ENCODE results near the gene AKAP14. TPM values are rescaled to one million over a fixed set of nuclear protein-coding genes. Genes with fewer than 3 reads are reported as not detected.
"Not testable (repeated sequence)": the region's sequence is repeated elsewhere in the genome, so short reads cannot be mapped to it uniquely, and the experiment has no call there.

The AKAP14 gene
- total RNA-seq, 2 donors from 2014 or later = not detected

GRCh38 chrX:119917877-119918276 is 22.2 kb downstream of the AKAP14 start:
- DNase-seq (no peak), ATAC-seq (no peak)
- intact Hi-C loops (cut with DNase I) = no loop called here

GRCh38 chrX:119919835-119920585 is 24.3 kb downstream of the AKAP14 start:
- intact Hi-C loops (cut with DNase I) = no loop called here
- DNase-seq (no peak), ATAC-seq (no peak)

GRCh38 chrX:119922391-119922790 is 26.7 kb downstream of the AKAP14 start:
- DNase-seq; intact Hi-C loops (cut with DNase I); ATAC-seq: not testable (repeated sequence)

- ATAC-seq (no peak), DNase-seq (no peak)
- intact Hi-C loops (cut with DNase I) = no loop called here
These were observed 39.7 kb downstream of the AKAP14 start for GRCh38 chrX:119935215-119935874.

- intact Hi-C loops (cut with DNase I) = no loop called here
- DNase-seq = no peak
- no peak for ATAC-seq
These were observed 45.6 kb downstream of the AKAP14 start for GRCh38 chrX:119941336-119941735.

GRCh38 chrX:119942173-119942819 is 46.6 kb downstream of the AKAP14 start:
- ATAC-seq (no peak), DNase-seq (no peak)
- intact Hi-C loops (cut with DNase I) = no loop called here

- intact Hi-C loops (cut with DNase I) = no loop called here
- ATAC-seq = peak; percentile 13 to 18
These were observed 47.1 kb downstream of the AKAP14 start for GRCh38 chrX:119942831-119943184.

GRCh38 chrX:119943185-119943988 is 47.7 kb downstream of the AKAP14 start, which contains the start of gene NKAP:
Gene NKAP (minus strand): TSS chrX:119943751. CDS start chrX:119943605, 146 bp downstream.
- ATAC-seq (peak; percentile 95 to 98), DNase-seq (peak; percentile 80)
- intact Hi-C loops (cut with DNase I) = no loop called here

More at GRCh38 chrX:119942831-119943184, 47.1 kb downstream of the AKAP14 start:
- no peak for DNase-seq

GRCh38 chrX:119945481-119945880 is 49.8 kb downstream of the AKAP14 start:
- DNase-seq (no peak), ATAC-seq (no peak)
- intact Hi-C loops (cut with DNase I) = no loop called here

- intact Hi-C loops (cut with DNase I) = no loop called here
- no peak for ATAC-seq
- DNase-seq = no peak
These were observed 52.7 kb downstream of the AKAP14 start for GRCh38 chrX:119948381-119948780.

- intact Hi-C loops (cut with DNase I) = no loop called here
- DNase-seq (no peak), ATAC-seq (no peak)
These were observed 58.7 kb downstream of the AKAP14 start for GRCh38 chrX:119954374-119954773.

- intact Hi-C loops (cut with DNase I); DNase-seq; ATAC-seq: not testable (repeated sequence)
These were observed 60.3 kb downstream of the AKAP14 start for GRCh38 chrX:119955807-119956570.

GRCh38 chrX:119960625-119961024 is 64.9 kb downstream of the AKAP14 start:
- ATAC-seq = no peak
- intact Hi-C loops (cut with DNase I) = no loop called here
- no peak for DNase-seq

- DNase-seq; intact Hi-C loops (cut with DNase I); ATAC-seq: not testable (repeated sequence)
These were observed 71.1 kb downstream of the AKAP14 start for GRCh38 chrX:119966837-119967236.

Other genes with a start within 250 kb of the AKAP14 start
- gene SEPTIN6, start 202.7 kb upstream of the AKAP14 start, total RNA-seq = 10 to 100 TPM; 10.6 to 19.6 TPM
- under 1 TPM; 0.16 to 0.32 TPM for gene SOWAHD, start 137.3 kb upstream of the AKAP14 start, total RNA-seq
- gene RPL39, start 104.3 kb upstream of the AKAP14 start, total RNA-seq = 1,000 to 10,000 TPM; 1,171 to 1,199 TPM
- 1 to 10 TPM; 3.6 to 3.9 TPM for gene UPF3B, start 42.9 kb upstream of the AKAP14 start, total RNA-seq
- gene RNF113A, start 24.2 kb upstream of the AKAP14 start, total RNA-seq = 10 to 100 TPM in 1 of 2 donors, 1 to 10 TPM in 1; 8.9 to 10.9 TPM
- gene NDUFA1, start 24.1 kb upstream of the AKAP14 start, total RNA-seq = 100 to 1,000 TPM; 382 to 451 TPM
- gene NKAP, start 47.9 kb downstream of the AKAP14 start, total RNA-seq = 1 to 10 TPM; 4.4 to 6.8 TPM
- gene RHOXF2B, start 181.8 kb downstream of the AKAP14 start, total RNA-seq = not detected
- under 1 TPM; 0.29 to 0.34 TPM for gene RHOXF1, start 220.0 kb downstream of the AKAP14 start, total RNA-seq